Measurements from ENCODE around the gene RBM8A.

- TF ChIP-seq POLR2AphosphoS5 (IDR thresholded peaks at IDR 0.05; ENCODE audit: low read depth) (no peak), CTCF (IDR thresholded peaks at IDR 0.05; ENCODE audit: insufficient read depth, low read length) (no peak)
These were observed 20.3 kb upstream of the RBM8A start for GRCh38 chr1:145947551-145947950.

Measured in HL-60 (cell line).